Esophagus squamous epithelium (tissue), 4 donors: ENCODE data around the gene TSPAN5.

Source experiments
- CTCF ChIP-seq, 6 experiments: fragments of 450-650 bp in 4 of 6; fragments of 200-600 bp in 2 of 6; sonication (generic) in 2 of 6; IDR thresholded peaks; one replicate each; pipeline ENCODE4 v1.5.1; 2016 to 2019; ENCODE audit warnings: antibody characterized with exemption in 6 of 6, mild to moderate bottlenecking in 4 of 6, moderate library complexity in 4 of 6
- POLR2A ChIP-seq, 4 donors: fragments of 450-650 bp; IDR thresholded peaks; one replicate each; pipeline ENCODE4 v1.6.1; 2017; ENCODE audit warnings: antibody characterized with exemption in 4 of 4, mild to moderate bottlenecking in 4 of 4, moderate library complexity in 3 of 4

- TF ChIP-seq CTCF (IDR thresholded peaks at IDR 0.05): no peak
- TF ChIP-seq POLR2A (IDR thresholded peaks at IDR 0.05): no peak
Measured at GRCh38 chr4:98614662-98615061, 43.7 kb downstream of the TSPAN5 start.
